Stimulated activated naive B cell treated with anti-CD40 and anti-IgM and Interleukin-4, amounts not matched to agents 10 μg/mL and 1 μg/mL and 100 μg/mL, for 72 hours (primary cell): ENCODE results near the gene PHC2.
"Not testable (repeated sequence)": the region's sequence is repeated elsewhere in the genome, so short reads cannot be mapped to it uniquely, and the experiment has no call there.

ENCODE experiments used
- ATAC-seq, 2 donors: fragments of 150-1000 bp; cut with Tn5 transposase; replicated peaks; 2 replicates each; pipeline ENCODE4 v1.10.0; 2021; ENCODE audit warnings: moderate library complexity in 1 of 2
- DNase-seq: peaks from one replicate; pipeline ENCODE4 v3.0.0; 2021
- H3K27ac Mint-ChIP-seq: one replicate; pipeline ENCODE4 v1.8.0; 2022; ENCODE audit warnings: mild to moderate bottlenecking, mixed read lengths
- H3K27me3 Mint-ChIP-seq, 2 donors: one replicate each; pipeline ENCODE4 v1.8.0; 2022; ENCODE audit warnings: mixed read lengths in 2 of 2
- H3K36me3 Mint-ChIP-seq, 2 donors: one replicate each; pipeline ENCODE4 v1.8.0; 2022; ENCODE audit warnings: mixed read lengths in 2 of 2, mild to moderate bottlenecking in 1 of 2
- H3K4me1 Mint-ChIP-seq, 2 donors: one replicate each; pipeline ENCODE4 v1.8.0; 2022; ENCODE audit warnings: mixed read lengths in 2 of 2, mild to moderate bottlenecking in 1 of 2
- H3K4me3 Mint-ChIP-seq, 2 donors: one replicate each; pipeline ENCODE4 v1.8.0; 2022; ENCODE audit warnings: mild to moderate bottlenecking in 2 of 2, mixed read lengths in 2 of 2, moderate library complexity in 1 of 2
- H3K9me3 Mint-ChIP-seq, 2 donors: one replicate each; pipeline ENCODE4 v1.8.0; 2022; ENCODE audit warnings: mixed read lengths in 2 of 2, mild to moderate bottlenecking in 1 of 2

PHC2 gene

GRCh38 chr1:33320619-33321165, 110.2 kb downstream of the PHC2 start, which contains the start of gene A3GALT2:
TSS of gene A3GALT2 (minus strand) at chr1:33321098. CDS start at chr1:33321098, 0 bp downstream.
- no peak for DNase-seq
- Mint-ChIP-seq H3K36me3 (peaks cover 6 to 28% of the 10 kb centered on the region in 2 donors), H3K9me3 (no peaks in the 10 kb centered on the region), H3K4me3 (no peak within 1 kb of the TSS), H3K27ac (peak within 1 kb of the TSS; percentile 7), H3K27me3 (peaks cover 0 to 6% of the 10 kb centered on the region in 2 donors), H3K4me1 (peaks cover 0 to 3% of the 10 kb centered on the region in 2 donors)
- ATAC-seq: no peak

GRCh38 chr1:33319949-33320618, 110.8 kb downstream of the PHC2 start:
- DNase-seq (no peak), ATAC-seq (no peak)
- H3K27me3 Mint-ChIP-seq: peaks cover 0 to 6% of the 10 kb centered on the region in 2 donors
- no peaks in the 10 kb centered on the region for H3K9me3 Mint-ChIP-seq
- no peak overlapping the region for H3K27ac Mint-ChIP-seq
- peaks cover 0 to 3% of the 10 kb centered on the region in 2 donors for H3K4me1 Mint-ChIP-seq
- H3K36me3 Mint-ChIP-seq: peaks cover 2 to 23% of the 10 kb centered on the region in 2 donors
- no peak overlapping the region for H3K4me3 Mint-ChIP-seq

- peaks cover 0 to 9% of the 10 kb centered on the region in 2 donors for H3K27me3 Mint-ChIP-seq
- H3K27ac Mint-ChIP-seq: no peak overlapping the region
- no peak overlapping the region for H3K4me3 Mint-ChIP-seq
- peaks cover 0 to 3% of the 10 kb centered on the region in 2 donors for H3K4me1 Mint-ChIP-seq
- ATAC-seq (no peak), DNase-seq (no peak)
- H3K9me3 Mint-ChIP-seq: no peaks in the 10 kb centered on the region
- H3K36me3 Mint-ChIP-seq: peaks cover 0 to 17% of the 10 kb centered on the region in 2 donors
Observed at GRCh38 chr1:33319186-33319948, 111.5 kb downstream of the PHC2 start.

GRCh38 chr1:33317946-33318345, 112.9 kb downstream of the PHC2 start:
- Mint-ChIP-seq H3K27me3 (peaks cover 0 to 11% of the 10 kb centered on the region in 2 donors), H3K9me3 (no peaks in the 10 kb centered on the region), H3K27ac (no peak overlapping the region), H3K4me3 (no peak overlapping the region), H3K36me3 (peaks cover 0 to 4% of the 10 kb centered on the region in 2 donors), H3K4me1 (no peaks in the 10 kb centered on the region)
- ATAC-seq (no peak), DNase-seq (no peak)

- Mint-ChIP-seq H3K36me3 (peaks cover 0 to 4% of the 10 kb centered on the region in 2 donors), H3K27ac (no peak overlapping the region), H3K9me3 (no peaks in the 10 kb centered on the region), H3K4me1 (no peaks in the 10 kb centered on the region), H3K4me3 (no peak overlapping the region), H3K27me3 (peaks cover 0 to 11% of the 10 kb centered on the region in 2 donors)
- DNase-seq: no peak
- no peak for ATAC-seq
Observed at GRCh38 chr1:33317354-33317753, 113.5 kb downstream of the PHC2 start.

GRCh38 chr1:33316601-33317000, 114.3 kb downstream of the PHC2 start:
- ATAC-seq (no peak), DNase-seq (no peak)
- no peak overlapping the region for H3K27ac Mint-ChIP-seq
- no peak overlapping the region for H3K4me3 Mint-ChIP-seq
- no peaks in the 10 kb centered on the region for H3K4me1 Mint-ChIP-seq
- peaks cover 0 to 3% of the 10 kb centered on the region in 2 donors for H3K36me3 Mint-ChIP-seq
- H3K27me3 Mint-ChIP-seq: peaks cover 4 to 11% of the 10 kb centered on the region in 2 donors
- no peaks in the 10 kb centered on the region for H3K9me3 Mint-ChIP-seq

GRCh38 chr1:33314416-33314815, 116.5 kb downstream of the PHC2 start:
- no peaks in the 10 kb centered on the region for H3K36me3 Mint-ChIP-seq
- ATAC-seq (no peak), DNase-seq (no peak)
- no peaks in the 10 kb centered on the region for H3K4me1 Mint-ChIP-seq
- H3K27ac Mint-ChIP-seq: no peak overlapping the region
- H3K27me3 Mint-ChIP-seq: peaks cover 10 to 11% of the 10 kb centered on the region in 2 donors
- no peak overlapping the region for H3K4me3 Mint-ChIP-seq
- H3K9me3 Mint-ChIP-seq: no peaks in the 10 kb centered on the region

- H3K27ac Mint-ChIP-seq: no peak overlapping the region
- no peak overlapping the region for H3K4me3 Mint-ChIP-seq
- no peak for ATAC-seq
- H3K9me3 Mint-ChIP-seq: no peaks in the 10 kb centered on the region
- no peaks in the 10 kb centered on the region for H3K4me1 Mint-ChIP-seq
- peaks cover 0 to 4% of the 10 kb centered on the region in 2 donors for H3K36me3 Mint-ChIP-seq
- DNase-seq: no peak
- H3K27me3 Mint-ChIP-seq: peaks cover 15 to 17% of the 10 kb centered on the region in 2 donors
Observed at GRCh38 chr1:33312413-33312749, 118.5 kb downstream of the PHC2 start.

- Mint-ChIP-seq H3K36me3 (peaks cover 0 to 4% of the 10 kb centered on the region in 2 donors), H3K4me3 (no peak overlapping the region), H3K9me3 (no peaks in the 10 kb centered on the region), H3K27me3 (peaks cover 15 to 16% of the 10 kb centered on the region in 2 donors), H3K27ac (no peak overlapping the region), H3K4me1 (peaks cover 0 to 1% of the 10 kb centered on the region in 2 donors)
- ATAC-seq (no peak), DNase-seq (no peak)
Observed at GRCh38 chr1:33311706-33312412, 119.0 kb downstream of the PHC2 start.

- no peaks in the 10 kb centered on the region for H3K9me3 Mint-ChIP-seq
- no peak overlapping the region for H3K27ac Mint-ChIP-seq
- H3K4me1 Mint-ChIP-seq: peaks cover 5 to 9% of the 10 kb centered on the region in 2 donors
- H3K27me3 Mint-ChIP-seq: peaks cover 17 to 21% of the 10 kb centered on the region in 2 donors
- DNase-seq (no peak), ATAC-seq (no peak)
- no peak overlapping the region for H3K4me3 Mint-ChIP-seq
- peaks cover 0 to 4% of the 10 kb centered on the region in 2 donors for H3K36me3 Mint-ChIP-seq
Observed at GRCh38 chr1:33310702-33311101, 120.2 kb downstream of the PHC2 start.

- H3K27ac Mint-ChIP-seq, H3K4me1 Mint-ChIP-seq, H3K36me3 Mint-ChIP-seq, H3K9me3 Mint-ChIP-seq, ATAC-seq, H3K4me3 Mint-ChIP-seq, DNase-seq: not testable (repeated sequence)
- peaks cover 14 to 24% of the 10 kb centered on the region in 2 donors for H3K27me3 Mint-ChIP-seq
Observed at GRCh38 chr1:33309351-33309750, 121.5 kb downstream of the PHC2 start.

GRCh38 chr1:33307494-33307864, 123.4 kb downstream of the PHC2 start:
- H3K4me1 Mint-ChIP-seq: peaks cover 5 to 9% of the 10 kb centered on the region in 2 donors
- H3K36me3 Mint-ChIP-seq: peaks cover 4 to 6% of the 10 kb centered on the region in 2 donors

GRCh38 chr1:33306653-33307493, 124.0 kb downstream of the PHC2 start:
- Mint-ChIP-seq H3K36me3 (peaks cover 4 to 8% of the 10 kb centered on the region in 2 donors), H3K9me3 (peaks cover 0 to 2% of the 10 kb centered on the region in 2 donors), H3K27ac (peak overlapping the region; percentile 37), H3K4me1 (peaks cover 5 to 9% of the 10 kb centered on the region in 2 donors), H3K27me3 (peaks cover 12 to 20% of the 10 kb centered on the region in 2 donors), H3K4me3 (peak overlapping the region in 1 of 2 donors; percentile 44)
- ATAC-seq (peak; percentile 23 to 31), DNase-seq (no peak)

More at GRCh38 chr1:33307494-33307864, 123.4 kb downstream of the PHC2 start:
- Mint-ChIP-seq H3K27ac (no peak overlapping the region), H3K27me3 (peaks cover 12 to 24% of the 10 kb centered on the region in 2 donors), H3K4me3 (no peak overlapping the region), H3K9me3 (peaks cover 0 to under 1% of the 10 kb centered on the region in 2 donors)
- no peak for DNase-seq
- no peak for ATAC-seq
